GM19025 (cell line): ENCODE results near the gene DRICH1.
"Not testable (repeated sequence)": the region's sequence is repeated elsewhere in the genome, so short reads cannot be mapped to it uniquely, and the experiment has no call there.

Experiments used
- ATAC-seq: cut with Tn5 transposase; IDR thresholded peaks from one replicate; pipeline ENCODE4 v1.9.1; 2021; ENCODE audit warnings: mild to moderate bottlenecking, low read depth, moderate library complexity; ENCODE audit not compliant: unreplicated experiment

DRICH1 gene

GRCh38 chr22:23573106-23573505 is 59.0 kb downstream of the DRICH1 start:
- ATAC-seq: not testable (repeated sequence)

GRCh38 chr22:23571486-23571885 is 60.6 kb downstream of the DRICH1 start:
- ATAC-seq: no peak

- no peak for ATAC-seq
Measured at GRCh38 chr22:23570681-23571080, 61.4 kb downstream of the DRICH1 start.

GRCh38 chr22:23569716-23570115 is 62.4 kb downstream of the DRICH1 start:
- ATAC-seq: no peak

- no peak for ATAC-seq
Measured at GRCh38 chr22:23569291-23569690, 62.8 kb downstream of the DRICH1 start.

GRCh38 chr22:23566705-23567475 is 65.2 kb downstream of the DRICH1 start:
- ATAC-seq: no peak

- no peak for ATAC-seq
Measured at GRCh38 chr22:23565915-23566704, 66.0 kb downstream of the DRICH1 start.

- no peak for ATAC-seq
Measured at GRCh38 chr22:23565305-23565914, 66.7 kb downstream of the DRICH1 start.

GRCh38 chr22:23564276-23564675 is 67.8 kb downstream of the DRICH1 start:
- no peak for ATAC-seq

GRCh38 chr22:23563111-23563510 is 69.0 kb downstream of the DRICH1 start:
- ATAC-seq: no peak

GRCh38 chr22:23562186-23562585 is 69.9 kb downstream of the DRICH1 start:
- ATAC-seq: no peak

GRCh38 chr22:23561025-23561510 is 71.1 kb downstream of the DRICH1 start:
- not testable (repeated sequence) for ATAC-seq

- ATAC-seq: not testable (repeated sequence)
Measured at GRCh38 chr22:23560215-23560614, 71.9 kb downstream of the DRICH1 start.
